Mesothelial cell of epicardium (in vitro differentiated cells): ENCODE data around the gene PTGES3L. TPM values are rescaled to one million over a fixed set of nuclear protein-coding genes. Genes with fewer than 3 reads are reported as not detected.
A peak's percentile ranks its signal among the peaks of the same experiment; 100 is the strongest.
"Not testable (repeated sequence)": the region's sequence is repeated elsewhere in the genome, so short reads cannot be mapped to it uniquely, and the experiment has no call there.

Experiments used
- DNase-seq, 2 experiments: peaks; one replicate each; pipeline ENCODE4 v3.0.0; 2021; ENCODE audit warnings: low spot score in 2 of 2; ENCODE audit not compliant: unreplicated experiment in 2 of 2
- H3K27ac Mint-ChIP-seq: 2 replicates; pipeline ENCODE4 v1.8.0; 2021; ENCODE audit warnings: mixed read lengths
- H3K27me3 Mint-ChIP-seq: 2 replicates; pipeline ENCODE4 v1.8.0; 2021; ENCODE audit warnings: low read depth, mixed read lengths
- H3K36me3 Mint-ChIP-seq: 2 replicates; pipeline ENCODE4 v1.8.0; 2021; ENCODE audit warnings: mixed read lengths
- H3K4me1 Mint-ChIP-seq: 2 replicates; pipeline ENCODE4 v1.8.0; 2021; ENCODE audit warnings: mixed read lengths
- H3K4me3 Mint-ChIP-seq: 2 replicates; pipeline ENCODE4 v1.8.0; 2021; ENCODE audit warnings: mild to moderate bottlenecking, moderate library complexity, mixed read lengths
- H3K9me3 Mint-ChIP-seq: 2 replicates; pipeline ENCODE4 v1.8.0; 2021; ENCODE audit warnings: mixed read lengths
- total RNA-seq: library from RNA; stranded (reverse); gene quantifications from 3 replicates; pipeline ENCODE4 v1.2.1, GENCODE V29; 2021
- TF ChIP-seq, protein P1 (sequence below): fragments of 200-600 bp; sonication (generic); IDR thresholded peaks from one replicate; pipeline ENCODE4 v1.5.0; 2021; ENCODE audit warnings: antibody characterized with exemption; ENCODE audit not compliant: unreplicated experiment

The PTGES3L gene
- total RNA-seq, 1 donor from 2014 or later = 1.6 TPM

GRCh38 chr17:42975265-42975664 is 4.6 kb downstream of the PTGES3L start:
- H3K36me3 Mint-ChIP-seq = no peaks in the 10 kb centered on the region
- no peak overlapping the region for H3K27ac Mint-ChIP-seq
- peaks cover 13% of the 10 kb centered on the region for H3K4me1 Mint-ChIP-seq
- no peaks in the 10 kb centered on the region for H3K27me3 Mint-ChIP-seq
- H3K9me3 Mint-ChIP-seq = no peaks in the 10 kb centered on the region
- TF ChIP-seq, protein P1, sequence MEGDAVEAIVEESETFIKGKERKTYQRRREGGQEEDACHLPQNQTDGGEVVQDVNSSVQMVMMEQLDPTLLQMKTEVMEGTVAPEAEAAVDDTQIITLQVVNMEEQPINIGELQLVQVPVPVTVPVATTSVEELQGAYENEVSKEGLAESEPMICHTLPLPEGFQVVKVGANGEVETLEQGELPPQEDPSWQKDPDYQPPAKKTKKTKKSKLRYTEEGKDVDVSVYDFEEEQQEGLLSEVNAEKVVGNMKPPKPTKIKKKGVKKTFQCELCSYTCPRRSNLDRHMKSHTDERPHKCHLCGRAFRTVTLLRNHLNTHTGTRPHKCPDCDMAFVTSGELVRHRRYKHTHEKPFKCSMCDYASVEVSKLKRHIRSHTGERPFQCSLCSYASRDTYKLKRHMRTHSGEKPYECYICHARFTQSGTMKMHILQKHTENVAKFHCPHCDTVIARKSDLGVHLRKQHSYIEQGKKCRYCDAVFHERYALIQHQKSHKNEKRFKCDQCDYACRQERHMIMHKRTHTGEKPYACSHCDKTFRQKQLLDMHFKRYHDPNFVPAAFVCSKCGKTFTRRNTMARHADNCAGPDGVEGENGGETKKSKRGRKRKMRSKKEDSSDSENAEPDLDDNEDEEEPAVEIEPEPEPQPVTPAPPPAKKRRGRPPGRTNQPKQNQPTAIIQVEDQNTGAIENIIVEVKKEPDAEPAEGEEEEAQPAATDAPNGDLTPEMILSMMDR = no peak
- H3K4me3 Mint-ChIP-seq = no peak overlapping the region
- no peak for DNase-seq

DNA sequence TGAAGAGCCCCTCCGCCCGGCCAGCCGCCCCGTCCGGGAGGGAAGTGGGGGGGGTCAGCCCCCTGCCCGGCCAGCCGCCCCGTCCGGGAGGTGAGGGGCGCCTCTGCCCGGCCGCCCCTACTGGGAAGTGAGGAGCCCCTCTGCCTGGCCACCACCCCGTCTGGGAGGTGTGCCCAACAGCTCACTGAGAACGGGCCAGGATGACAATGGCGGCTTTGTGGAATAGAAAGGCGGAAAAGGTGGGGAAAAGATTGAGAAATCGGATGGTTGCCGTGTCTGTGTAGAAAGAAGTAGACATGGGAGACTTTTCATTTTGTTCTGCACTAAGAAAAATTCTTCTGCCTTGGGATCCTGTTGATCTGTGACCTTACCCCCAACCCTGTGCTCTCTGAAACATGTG is 6.6 kb downstream of the PTGES3L start:
- not testable (repeated sequence) for H3K4me1 Mint-ChIP-seq, DNase-seq, H3K9me3 Mint-ChIP-seq, H3K27me3 Mint-ChIP-seq, H3K27ac Mint-ChIP-seq, H3K36me3 Mint-ChIP-seq, H3K4me3 Mint-ChIP-seq

DNA sequence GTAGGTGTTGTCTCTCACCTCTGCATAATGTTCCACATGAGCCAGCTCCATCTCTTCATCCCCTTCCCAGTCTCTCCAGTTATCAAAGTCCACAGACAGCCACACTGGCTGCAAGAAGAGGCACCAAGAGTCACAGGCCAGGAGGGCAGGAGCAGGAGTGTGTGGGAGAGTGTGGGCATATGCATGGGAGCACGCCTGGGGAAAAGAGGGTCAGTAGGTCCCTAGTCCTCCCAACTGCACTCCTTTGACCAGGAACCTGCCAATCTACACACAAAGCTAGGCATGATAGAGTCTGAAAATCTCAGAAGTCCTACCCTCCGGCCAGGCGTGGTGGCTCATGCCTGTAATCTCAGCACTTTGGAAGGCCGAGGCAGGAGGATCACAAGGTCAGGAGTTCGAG is 8.3 kb downstream of the PTGES3L start:
- H3K4me3 Mint-ChIP-seq = no peak overlapping the region
- no peaks in the 10 kb centered on the region for H3K9me3 Mint-ChIP-seq
- TF ChIP-seq, protein P1 = no peak
- no peaks in the 10 kb centered on the region for H3K27me3 Mint-ChIP-seq
- DNase-seq = no peak
- no peaks in the 10 kb centered on the region for H3K4me1 Mint-ChIP-seq
- no peak overlapping the region for H3K27ac Mint-ChIP-seq
- H3K36me3 Mint-ChIP-seq = no peaks in the 10 kb centered on the region

- Mint-ChIP-seq H3K9me3 (no peaks in the 10 kb centered on the region), H3K4me1 (peaks cover 5% of the 10 kb centered on the region), H3K27me3 (no peaks in the 10 kb centered on the region), H3K36me3 (no peaks in the 10 kb centered on the region), H3K27ac (no peak overlapping the region), H3K4me3 (no peak overlapping the region)
- TF ChIP-seq, protein P1 = no peak
- no peak for DNase-seq
Measured at GRCh38 chr17:42969001-42969581, 10.8 kb downstream of the PTGES3L start.

DNA sequence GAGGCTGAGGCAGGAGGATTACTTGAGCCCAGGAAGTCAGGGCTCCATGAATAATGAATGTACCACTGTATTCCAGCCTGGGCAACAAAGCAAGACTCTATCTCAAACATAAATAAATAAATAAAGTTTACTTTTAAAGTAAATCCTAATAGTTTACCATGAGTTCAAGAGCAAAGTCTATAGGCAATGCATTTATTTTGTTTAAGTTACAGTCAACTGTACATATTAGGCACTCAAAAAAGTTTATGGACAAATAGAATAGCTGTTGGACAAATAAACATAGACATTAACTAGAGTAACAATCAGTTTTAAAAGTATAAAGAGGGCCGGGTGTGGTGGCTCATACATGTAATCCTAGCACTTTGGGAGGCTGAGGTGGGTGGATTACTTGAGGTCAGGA is 12.0 kb downstream of the PTGES3L start:
- Mint-ChIP-seq H3K36me3 (peaks cover 4% of the 10 kb centered on the region), H3K4me1 (peaks cover 12% of the 10 kb centered on the region), H3K27me3 (no peaks in the 10 kb centered on the region), H3K27ac (no peak overlapping the region), H3K9me3 (no peaks in the 10 kb centered on the region), H3K4me3 (no peak overlapping the region)
- TF ChIP-seq, protein P1 = no peak
- DNase-seq = no peak

DNA sequence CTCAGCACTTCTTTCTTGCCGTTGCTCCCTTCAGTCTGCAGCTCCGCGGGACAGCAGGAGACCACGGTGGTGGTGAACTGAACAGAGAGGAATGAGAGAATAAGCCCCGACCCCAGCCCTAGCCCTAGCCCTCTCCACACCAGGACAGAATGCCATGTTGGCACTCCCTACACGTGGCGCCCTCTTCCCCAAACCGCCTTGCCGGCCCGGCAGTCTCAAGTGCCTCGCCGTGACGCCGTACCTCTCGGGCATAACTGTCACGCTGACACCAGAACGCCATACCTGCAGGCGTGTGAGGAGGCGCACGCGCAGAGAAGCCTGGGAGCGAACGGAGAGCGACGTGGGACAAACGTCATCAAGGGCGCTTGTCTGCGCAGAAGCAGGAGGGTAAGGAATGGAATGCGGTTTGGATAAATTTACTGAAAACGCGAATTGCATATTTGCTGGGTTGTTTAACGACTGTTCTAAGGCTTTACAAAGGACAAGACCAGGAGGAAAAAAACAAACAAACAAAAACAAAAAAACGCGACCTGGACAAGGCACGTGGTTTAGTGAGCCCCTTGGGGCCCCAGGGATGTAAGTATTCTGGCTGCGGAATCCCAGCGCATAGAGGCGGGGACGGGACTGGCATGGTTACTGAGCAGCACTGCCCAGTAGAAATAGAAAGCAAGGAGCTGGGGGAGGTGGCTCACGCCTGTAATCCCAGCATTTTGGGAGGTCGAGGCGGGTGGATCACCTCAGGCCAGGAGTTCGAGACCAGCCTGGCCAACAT is 15.5 kb downstream of the PTGES3L start, which contains the start of gene AARSD1:
TSS of gene AARSD1 (minus strand) at position 294 of the 772 bp plus-strand sequence. CDS start at position 280, 14 bp downstream.
- Mint-ChIP-seq H3K27me3 (no peaks in the 10 kb centered on the region), H3K36me3 (peaks cover 17% of the 10 kb centered on the region), H3K4me3 (peak within 1 kb of the TSS; percentile 92), H3K27ac (peak within 1 kb of the TSS; percentile 99), H3K4me1 (peaks cover 12% of the 10 kb centered on the region), H3K9me3 (no peaks in the 10 kb centered on the region)
- TF ChIP-seq, protein P1 = no peak
- peak; percentile 76 to 89 for DNase-seq
